Type B pancreatic cell (in vitro differentiated cells): ENCODE measurements around the gene ARHGAP32. TPM values are rescaled to one million over a fixed set of nuclear protein-coding genes. Genes with fewer than 3 reads are reported as not detected.

Source experiments
- DNase-seq: peaks from one replicate; pipeline ENCODE4 v3.0.0; 2021; ENCODE audit warnings: mixed read lengths; ENCODE audit not compliant: unreplicated experiment; ENCODE audit errors: extremely low spot score
- H3K27ac Mint-ChIP-seq: 2 replicates; pipeline ENCODE4 v1.8.0; 2021; ENCODE audit warnings: mild to moderate bottlenecking, mixed read lengths
- H3K27me3 Mint-ChIP-seq: 2 replicates; pipeline ENCODE4 v1.8.0; 2021; ENCODE audit warnings: mixed read lengths
- H3K36me3 Mint-ChIP-seq: 2 replicates; pipeline ENCODE4 v1.8.0; 2021; ENCODE audit warnings: mixed read lengths
- H3K4me1 Mint-ChIP-seq: one replicate; pipeline ENCODE4 v1.8.0; 2021; ENCODE audit warnings: mixed read lengths; ENCODE audit not compliant: unreplicated experiment
- H3K4me3 Mint-ChIP-seq: 2 replicates; pipeline ENCODE4 v1.8.0; 2021; ENCODE audit warnings: mild to moderate bottlenecking, mixed read lengths
- H3K9me3 Mint-ChIP-seq: 2 replicates; pipeline ENCODE4 v1.8.0; 2021; ENCODE audit warnings: mixed read lengths
- CTCF ChIP-seq: fragments of 200-600 bp; sonication (generic); conservative IDR thresholded peaks from 2 replicates; pipeline ENCODE4 v1.5.0; 2021; ENCODE audit warnings: antibody characterized with exemption, mild to moderate bottlenecking
- total RNA-seq: library from RNA; stranded (reverse); gene quantifications from 2 replicates; pipeline ENCODE4 v1.2.1, GENCODE V29; 2021; ENCODE audit warnings: low replicate concordance

The ARHGAP32 gene
- total RNA-seq, 1 donor from 2014 or later = 41.6 TPM

- no peak overlapping the region for H3K27ac Mint-ChIP-seq
Measured at GRCh38 chr11:128983023-128983422, 209.1 kb downstream of the ARHGAP32 start.

GRCh38 chr11:128981254-128981653 is 210.9 kb downstream of the ARHGAP32 start:
- H3K27ac Mint-ChIP-seq = no peak overlapping the region
- H3K27me3 Mint-ChIP-seq = no peaks in the 10 kb centered on the region
- H3K36me3 Mint-ChIP-seq = peaks cover 31% of the 10 kb centered on the region
- no peak overlapping the region for H3K4me3 Mint-ChIP-seq
- no peak for DNase-seq
- TF ChIP-seq CTCF = no peak
- no peaks in the 10 kb centered on the region for H3K9me3 Mint-ChIP-seq
- no peaks in the 10 kb centered on the region for H3K4me1 Mint-ChIP-seq

More at GRCh38 chr11:128983023-128983422, 209.1 kb downstream of the ARHGAP32 start:
- Mint-ChIP-seq H3K27me3 (no peaks in the 10 kb centered on the region), H3K4me3 (no peak overlapping the region), H3K4me1 (no peaks in the 10 kb centered on the region), H3K9me3 (no peaks in the 10 kb centered on the region), H3K36me3 (peaks cover 21% of the 10 kb centered on the region)
- TF ChIP-seq CTCF = no peak
- no peak for DNase-seq

GRCh38 chr11:128970598-128971190 is 221.4 kb downstream of the ARHGAP32 start:
- no peak for TF ChIP-seq CTCF

GRCh38 chr11:128968916-128969315 is 223.2 kb downstream of the ARHGAP32 start:
- Mint-ChIP-seq H3K4me1 (peaks cover 12% of the 10 kb centered on the region), H3K27ac (no peak overlapping the region)
- TF ChIP-seq CTCF = no peak

More at GRCh38 chr11:128970598-128971190, 221.4 kb downstream of the ARHGAP32 start:
- Mint-ChIP-seq H3K27ac (no peak overlapping the region), H3K4me1 (peaks cover 4% of the 10 kb centered on the region), H3K9me3 (no peaks in the 10 kb centered on the region), H3K36me3 (peaks cover 43% of the 10 kb centered on the region), H3K4me3 (no peak overlapping the region), H3K27me3 (no peaks in the 10 kb centered on the region)
- DNase-seq = no peak

GRCh38 chr11:128967578-128967977 is 224.5 kb downstream of the ARHGAP32 start:
- Mint-ChIP-seq H3K27ac (no peak overlapping the region), H3K36me3 (peaks cover 34% of the 10 kb centered on the region), H3K27me3 (no peaks in the 10 kb centered on the region), H3K4me1 (peaks cover 16% of the 10 kb centered on the region), H3K4me3 (no peak overlapping the region), H3K9me3 (no peaks in the 10 kb centered on the region)
- no peak for DNase-seq
- TF ChIP-seq CTCF = no peak

More at GRCh38 chr11:128968916-128969315, 223.2 kb downstream of the ARHGAP32 start:
- H3K36me3 Mint-ChIP-seq = peaks cover 42% of the 10 kb centered on the region
- no peaks in the 10 kb centered on the region for H3K9me3 Mint-ChIP-seq
- DNase-seq = no peak
- no peak overlapping the region for H3K4me3 Mint-ChIP-seq
- H3K27me3 Mint-ChIP-seq = no peaks in the 10 kb centered on the region

GRCh38 chr11:128965485-128965884 is 226.6 kb downstream of the ARHGAP32 start:
- DNase-seq = no peak
- TF ChIP-seq CTCF = no peak
- H3K36me3 Mint-ChIP-seq = peaks cover 23% of the 10 kb centered on the region
- no peaks in the 10 kb centered on the region for H3K9me3 Mint-ChIP-seq
- H3K27ac Mint-ChIP-seq = no peak overlapping the region
- H3K4me1 Mint-ChIP-seq = peaks cover 16% of the 10 kb centered on the region
- H3K4me3 Mint-ChIP-seq = no peak overlapping the region
- H3K27me3 Mint-ChIP-seq = no peaks in the 10 kb centered on the region
